HEK293 (cell line): Measurements from ENCODE around the gene CDCA5.

Source experiments
- CTCF ChIA-PET: fragments of 350-600 bp; formaldehyde crosslinking; extraction: SDS; loops from one replicate; lab custom pipeline; 2021; ENCODE audit warnings: antibody characterized with exemption; lab: Yijun Ruan, JAX
- POLR2A ChIA-PET: fragments of 300-600 bp; formaldehyde crosslinking; extraction: SDS; loops from one replicate; lab custom pipeline; 2020; ENCODE audit warnings: antibody characterized with exemption, inconsistent platforms; lab: Yijun Ruan, JAX
- H3K27ac ChIP-seq: fragments of 200-500 bp; sonication (Bioruptor generic); 2 replicates; pipeline ENCODE4 v1.5.1; 2014; ENCODE audit warnings: low read depth, low read length, control low read depth, inconsistent platforms; ENCODE audit errors: extremely low read depth
- H3K36me3 ChIP-seq, 2 experiments: fragments of 200-500 bp in 1 of 2; sonication (Bioruptor generic) in 1 of 2; 1 replicate in 1 of 2; 2 replicates in 1 of 2; pipeline ENCODE4 v1.5.1; 2014 to 2017; ENCODE audit warnings: inconsistent platforms in 2 of 2, low read length in 2 of 2; ENCODE audit not compliant: control insufficient read depth in 2 of 2, insufficient read depth in 1 of 2
- H3K4me1 ChIP-seq: fragments of 200-500 bp; sonication (Bioruptor generic); 2 replicates; pipeline ENCODE4 v1.5.1; 2014; ENCODE audit warnings: mild to moderate bottlenecking, low read length, inconsistent platforms; ENCODE audit not compliant: control insufficient read depth, insufficient read depth
- H3K4me3 ChIP-seq: 2 replicates; pipeline ENCODE4 v1.5.1; 2011; ENCODE audit warnings: low read depth, mild to moderate bottlenecking, control low read depth, low read length, moderate library complexity
- H3K9me3 ChIP-seq: fragments of 200-500 bp; sonication (Bioruptor generic); 2 replicates; pipeline ENCODE4 v1.5.1; 2014; ENCODE audit warnings: low read depth, low read length, inconsistent platforms; ENCODE audit not compliant: control insufficient read depth, insufficient read depth
- AEBP2 ChIP-seq: fragments of 450-650 bp; formaldehyde crosslinking; IDR thresholded peaks from 2 replicates; pipeline ENCODE4 v1.5.1; 2016; ENCODE audit warnings: missing biosample characterization, missing genetic modification characterization, borderline replicate concordance
- BCL11A ChIP-seq: fragments of 450-650 bp; formaldehyde crosslinking; IDR thresholded peaks from 2 replicates; pipeline ENCODE4 v1.5.1; 2016; ENCODE audit warnings: low read depth, missing biosample characterization, missing genetic modification characterization
- GLI2 ChIP-seq: fragments of 450-650 bp; formaldehyde crosslinking; IDR thresholded peaks from 2 replicates; pipeline ENCODE4; 2017; ENCODE audit warnings: missing biosample characterization, missing genetic modification characterization, low read depth, borderline replicate concordance
- KLF8 ChIP-seq: fragments of 450-650 bp; formaldehyde crosslinking; IDR thresholded peaks from 2 replicates; pipeline ENCODE4 v1.5.1; 2016; ENCODE audit warnings: missing biosample characterization, missing genetic modification characterization
- MZF1 ChIP-seq: fragments of 450-650 bp; formaldehyde crosslinking; IDR thresholded peaks from 2 replicates; pipeline ENCODE4 v1.5.1; 2017; ENCODE audit warnings: missing biosample characterization, missing genetic modification characterization, borderline replicate concordance
- REPIN1 ChIP-seq: fragments of 450-650 bp; formaldehyde crosslinking; IDR thresholded peaks from 2 replicates; pipeline ENCODE4 v1.5.1; 2017; ENCODE audit warnings: missing biosample characterization, missing genetic modification characterization, low read depth
- SP3 ChIP-seq: fragments of 450-650 bp; formaldehyde crosslinking; IDR thresholded peaks from 2 replicates; pipeline ENCODE4 v1.5.1; 2016; ENCODE audit warnings: missing biosample characterization, missing genetic modification characterization
- TSHZ1 ChIP-seq: fragments of 450-650 bp; formaldehyde crosslinking; IDR thresholded peaks from 2 replicates; pipeline ENCODE4 v1.5.1; 2016; ENCODE audit warnings: missing biosample characterization, missing genetic modification characterization, borderline replicate concordance
- ZBTB1 ChIP-seq: fragments of 450-650 bp; formaldehyde crosslinking; IDR thresholded peaks from 2 replicates; pipeline ENCODE4 v1.5.1; 2016; ENCODE audit warnings: missing biosample characterization, missing genetic modification characterization
- ZBTB17 ChIP-seq: fragments of 450-650 bp; formaldehyde crosslinking; IDR thresholded peaks from 2 replicates; pipeline ENCODE4 v1.5.1; 2016; ENCODE audit warnings: missing biosample characterization, missing genetic modification characterization
- ZBTB20 ChIP-seq: fragments of 450-650 bp; formaldehyde crosslinking; IDR thresholded peaks from 2 replicates; pipeline ENCODE4 v1.5.1; 2016; ENCODE audit warnings: missing biosample characterization, missing genetic modification characterization
- ZBTB7A ChIP-seq: fragments of 450-650 bp; formaldehyde crosslinking; IDR thresholded peaks from 2 replicates; pipeline ENCODE4 v1.5.1; 2016; ENCODE audit warnings: low read depth, missing biosample characterization, missing genetic modification characterization
- ZBTB8A ChIP-seq: fragments of 450-650 bp; formaldehyde crosslinking; IDR thresholded peaks from 2 replicates; pipeline ENCODE4 v1.5.1; 2016; ENCODE audit warnings: missing biosample characterization, missing genetic modification characterization
- ZNF2 ChIP-seq: fragments of 450-650 bp; formaldehyde crosslinking; IDR thresholded peaks from 2 replicates; pipeline ENCODE4 v1.5.1; 2016; ENCODE audit warnings: missing biosample characterization, missing genetic modification characterization
- ZNF426 ChIP-seq: fragments of 450-650 bp; formaldehyde crosslinking; IDR thresholded peaks from 2 replicates; pipeline ENCODE4 v1.5.1; 2017; ENCODE audit warnings: missing biosample characterization, missing genetic modification characterization, mild to moderate bottlenecking, inconsistent platforms, moderate library complexity
- ZNF473 ChIP-seq: fragments of 450-650 bp; formaldehyde crosslinking; IDR thresholded peaks from 2 replicates; pipeline ENCODE4 v1.5.1; 2017; ENCODE audit warnings: missing biosample characterization, missing genetic modification characterization
- ZNF518A ChIP-seq: fragments of 450-650 bp; formaldehyde crosslinking; conservative IDR thresholded peaks from 2 replicates; pipeline ENCODE4 v1.5.1; 2016; ENCODE audit warnings: low read depth, missing biosample characterization, missing genetic modification characterization
- ZNF521 ChIP-seq: fragments of 450-650 bp; formaldehyde crosslinking; IDR thresholded peaks from 2 replicates; pipeline ENCODE4 v1.5.1; 2017; ENCODE audit warnings: missing biosample characterization, mild to moderate bottlenecking, missing genetic modification characterization
- ZNF555 ChIP-seq: fragments of 450-650 bp; formaldehyde crosslinking; conservative IDR thresholded peaks from 2 replicates; pipeline ENCODE4 v1.5.1; 2017; ENCODE audit warnings: missing biosample characterization, mild to moderate bottlenecking, missing genetic modification characterization, inconsistent platforms
- ZNF639 ChIP-seq: fragments of 450-650 bp; formaldehyde crosslinking; IDR thresholded peaks from 2 replicates; pipeline ENCODE4 v1.5.1; 2016; ENCODE audit warnings: missing biosample characterization, missing genetic modification characterization
- ZNF677 ChIP-seq: fragments of 450-650 bp; IDR thresholded peaks from 2 replicates; pipeline ENCODE4 v1.5.0; 2018; ENCODE audit warnings: missing biosample characterization, mild to moderate bottlenecking, missing genetic modification characterization, moderate library complexity
- ZNF837 ChIP-seq: fragments of 450-650 bp; formaldehyde crosslinking; IDR thresholded peaks from 2 replicates; pipeline ENCODE4 v1.5.1; 2016; ENCODE audit warnings: missing biosample characterization, missing genetic modification characterization
- ZSCAN23 ChIP-seq: fragments of 450-650 bp; formaldehyde crosslinking; IDR thresholded peaks from 2 replicates; pipeline ENCODE4 v1.5.1; 2016; ENCODE audit warnings: missing biosample characterization, missing genetic modification characterization

CDCA5 gene

GRCh38 chr11:65107078-65107477 lies 23.2 kb upstream of the CDCA5 start:
- ChIA-PET POLR2A (no interaction called here), CTCF (interaction anchor here (1.7 kb wide), 1 partner anchor 10 kb away, joined by 6 read pairs; the partner anchor contains the start of gene ZNHIT2)
- Histone ChIP-seq H3K36me3 (peaks cover 0 to 32% of the 10 kb centered on the region in 2 experiments; a peak in 2 of 3 replicates), H3K4me1 (peaks cover 16% of the 10 kb centered on the region), H3K4me3 (no peak overlapping the region), H3K9me3 (no peaks in the 10 kb centered on the region), H3K27ac (no peak overlapping the region)
- TF ChIP-seq ZNF518A (tag by site-specific recombination): no peak
- no peak for TF ChIP-seq KLF8 (tag by site-specific recombination)
- TF ChIP-seq MZF1: no peak
- TF ChIP-seq ZNF639 (tag by site-specific recombination): no peak
- TF ChIP-seq TSHZ1 (tag by site-specific recombination): no peak
- TF ChIP-seq ZSCAN23 (tag by site-specific recombination): no peak
- TF ChIP-seq ZNF521 (tag by site-specific recombination): no peak
- no peak for TF ChIP-seq SP3
- no peak for TF ChIP-seq REPIN1 (tag by site-specific recombination)

- Histone ChIP-seq H3K27ac (no peak overlapping the region), H3K36me3 (peaks cover 0 to 29% of the 10 kb centered on the region in 2 experiments; a peak in 2 of 3 replicates), H3K4me3 (no peak overlapping the region), H3K9me3 (no peaks in the 10 kb centered on the region), H3K4me1 (peaks cover 23% of the 10 kb centered on the region)
- ChIA-PET POLR2A (interaction anchor here (0.6 to 4.1 kb wide), 3 partner anchors 7 to 30 kb away, joined by 6 to 12 read pairs (median 6); partner anchors contain the start of genes FAU, MRPL49 and TM7SF2), CTCF (interaction anchor here (8.8 kb wide), 1 partner anchor 7 kb away, joined by 110 read pairs; the partner anchor contains the start of gene TM7SF2)
- no peak for TF ChIP-seq ZNF2 (tag by site-specific recombination)
- no peak for TF ChIP-seq ZBTB17 (tag by site-specific recombination)
- TF ChIP-seq ZNF473 (tag by site-specific recombination): no peak
- TF ChIP-seq ZNF837 (tag by site-specific recombination): no peak
- TF ChIP-seq BCL11A (tag by site-specific recombination): no peak
- TF ChIP-seq ZBTB1 (tag by site-specific recombination): no peak
- no peak for TF ChIP-seq ZNF426 (tag by site-specific recombination)
- TF ChIP-seq ZNF555 (tag by site-specific recombination): no peak
- TF ChIP-seq GLI2 (tag by site-specific recombination): no peak
- TF ChIP-seq ZBTB8A (tag by site-specific recombination): no peak
- TF ChIP-seq ZBTB20 (tag by site-specific recombination): no peak
- TF ChIP-seq ZBTB7A (tag by site-specific recombination): no peak
- no peak for TF ChIP-seq ZNF677 (tag by site-specific recombination)
- TF ChIP-seq AEBP2 (tag by site-specific recombination): no peak
These were observed 20.8 kb upstream of the CDCA5 start for GRCh38 chr11:65104628-65105027.
